Measurements from ENCODE around the gene TRPV4. TPM values are rescaled to one million over a fixed set of nuclear protein-coding genes. Genes with fewer than 3 reads are reported as not detected.

The TRPV4 gene
- total RNA-seq, 2 donors from 2014 or later, result 2.0 to 5.7 TPM

DNA sequence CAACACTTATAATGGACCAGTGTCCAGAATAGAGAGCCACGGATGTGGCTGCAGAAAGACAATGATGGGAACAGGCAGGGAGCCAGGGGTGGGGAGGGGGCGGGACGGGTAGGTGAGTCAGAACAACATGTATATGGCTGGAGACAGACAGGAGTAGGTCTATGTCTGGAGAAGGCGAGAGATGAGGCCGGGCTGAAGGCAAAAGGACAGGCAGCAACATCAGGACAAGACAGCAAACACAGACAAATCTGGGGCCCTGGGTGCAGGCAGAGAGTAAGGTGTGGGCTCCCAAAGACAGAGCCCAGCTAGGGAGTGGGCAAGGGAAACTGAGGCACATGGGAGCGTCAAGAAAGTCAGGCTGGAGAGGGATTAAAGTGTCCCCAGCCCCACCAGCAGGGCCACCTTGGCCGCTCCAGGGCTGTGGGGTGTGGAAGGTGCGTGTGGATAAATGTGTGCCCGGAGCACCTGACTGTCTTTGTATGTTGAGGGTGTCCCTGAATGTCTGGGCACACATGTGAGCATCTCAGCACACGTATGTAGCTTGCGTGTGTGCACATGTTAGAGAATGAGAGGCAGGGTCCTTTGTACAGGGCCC is 75.4 kb downstream of the TRPV4 start:
- H3K4me3 ChIP-seq, result no peak overlapping the region
- ATAC-seq (ENCODE audit: insufficient number of reproducible peaks, low FRiP score, low read depth) (no peak), DNase-seq (ENCODE audit: low spot score) (no peak)
- peaks cover 16% of the 10 kb centered on the region for H3K9me3 ChIP-seq
- TF ChIP-seq, protein P1, sequence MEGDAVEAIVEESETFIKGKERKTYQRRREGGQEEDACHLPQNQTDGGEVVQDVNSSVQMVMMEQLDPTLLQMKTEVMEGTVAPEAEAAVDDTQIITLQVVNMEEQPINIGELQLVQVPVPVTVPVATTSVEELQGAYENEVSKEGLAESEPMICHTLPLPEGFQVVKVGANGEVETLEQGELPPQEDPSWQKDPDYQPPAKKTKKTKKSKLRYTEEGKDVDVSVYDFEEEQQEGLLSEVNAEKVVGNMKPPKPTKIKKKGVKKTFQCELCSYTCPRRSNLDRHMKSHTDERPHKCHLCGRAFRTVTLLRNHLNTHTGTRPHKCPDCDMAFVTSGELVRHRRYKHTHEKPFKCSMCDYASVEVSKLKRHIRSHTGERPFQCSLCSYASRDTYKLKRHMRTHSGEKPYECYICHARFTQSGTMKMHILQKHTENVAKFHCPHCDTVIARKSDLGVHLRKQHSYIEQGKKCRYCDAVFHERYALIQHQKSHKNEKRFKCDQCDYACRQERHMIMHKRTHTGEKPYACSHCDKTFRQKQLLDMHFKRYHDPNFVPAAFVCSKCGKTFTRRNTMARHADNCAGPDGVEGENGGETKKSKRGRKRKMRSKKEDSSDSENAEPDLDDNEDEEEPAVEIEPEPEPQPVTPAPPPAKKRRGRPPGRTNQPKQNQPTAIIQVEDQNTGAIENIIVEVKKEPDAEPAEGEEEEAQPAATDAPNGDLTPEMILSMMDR (IDR thresholded peaks at IDR 0.05), result no peak
- H3K27me3 ChIP-seq (replicated peaks; ENCODE audit: insufficient read depth), result no peaks in the 10 kb centered on the region
- no peaks in the 10 kb centered on the region for H3K4me1 ChIP-seq (ENCODE audit: control insufficient read depth in 1 of 2, low read depth in 2 of 2)
- no peak overlapping the region for H3K27ac ChIP-seq
- no peaks in the 10 kb centered on the region for H3K36me3 ChIP-seq

DNA sequence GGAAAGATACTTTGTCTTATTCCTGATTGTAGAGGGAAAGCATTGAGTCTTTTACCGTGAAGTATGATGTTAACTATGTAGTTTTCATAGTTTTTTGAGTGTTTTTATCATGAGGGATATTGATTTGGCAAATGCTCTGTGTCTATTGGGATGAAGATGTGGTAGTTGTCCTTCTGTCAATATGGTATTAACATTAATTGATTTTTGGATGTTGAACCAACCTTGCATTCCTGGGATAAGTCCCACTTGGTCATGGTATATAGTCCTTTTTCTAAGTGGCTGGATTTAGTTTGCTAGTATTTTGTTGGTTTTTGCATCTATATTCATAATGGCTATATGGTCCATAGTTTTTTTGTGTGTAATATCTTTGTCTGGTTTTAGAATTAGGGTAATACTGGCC is 76.7 kb downstream of the TRPV4 start:
- no peaks in the 10 kb centered on the region for H3K4me1 ChIP-seq (ENCODE audit: control insufficient read depth in 1 of 2, low read depth in 2 of 2)

DNA sequence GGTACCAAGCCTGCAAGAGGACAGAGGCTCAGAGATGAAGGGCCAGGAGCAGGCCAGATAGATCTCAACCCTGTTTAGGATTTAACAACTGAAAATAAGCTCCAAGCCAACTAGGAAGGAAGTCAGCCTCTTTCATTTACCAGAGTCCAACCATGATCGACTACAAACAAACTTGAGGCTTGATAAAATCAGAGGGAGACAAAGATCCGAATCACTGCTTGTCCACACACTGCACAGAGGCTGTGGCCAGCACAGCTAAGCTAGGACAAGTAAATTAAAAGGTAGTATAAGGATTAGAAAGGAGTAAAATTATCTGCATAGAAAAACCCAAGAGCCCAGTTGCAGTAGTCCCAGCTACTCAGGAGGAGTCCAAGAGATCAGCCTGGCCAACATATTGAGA is 79.2 kb downstream of the TRPV4 start:
- Histone ChIP-seq H3K4me1 (ENCODE audit: control insufficient read depth in 1 of 2, low read depth in 2 of 2) (no peaks in the 10 kb centered on the region), H3K4me3 (no peak overlapping the region), H3K27ac (no peak overlapping the region), H3K36me3 (no peaks in the 10 kb centered on the region), H3K9me3 (peaks cover 16% of the 10 kb centered on the region), H3K27me3 (replicated peaks; ENCODE audit: insufficient read depth) (no peaks in the 10 kb centered on the region)
- DNase-seq (ENCODE audit: low spot score) (no peak), ATAC-seq (ENCODE audit: insufficient number of reproducible peaks, low FRiP score, low read depth) (no peak)
- TF ChIP-seq, protein P1 (IDR thresholded peaks at IDR 0.05), result no peak

More for the DNA sequence above, 76.7 kb downstream of the TRPV4 start:
- Histone ChIP-seq H3K27ac (no peak overlapping the region), H3K27me3 (replicated peaks; ENCODE audit: insufficient read depth) (no peaks in the 10 kb centered on the region), H3K36me3 (no peaks in the 10 kb centered on the region), H3K9me3 (peaks cover 16% of the 10 kb centered on the region), H3K4me3 (no peak overlapping the region)
- TF ChIP-seq, protein P1 (IDR thresholded peaks at IDR 0.05), result no peak
- no peak for DNase-seq (ENCODE audit: low spot score)
- no peak for ATAC-seq (ENCODE audit: insufficient number of reproducible peaks, low FRiP score, low read depth)

DNA sequence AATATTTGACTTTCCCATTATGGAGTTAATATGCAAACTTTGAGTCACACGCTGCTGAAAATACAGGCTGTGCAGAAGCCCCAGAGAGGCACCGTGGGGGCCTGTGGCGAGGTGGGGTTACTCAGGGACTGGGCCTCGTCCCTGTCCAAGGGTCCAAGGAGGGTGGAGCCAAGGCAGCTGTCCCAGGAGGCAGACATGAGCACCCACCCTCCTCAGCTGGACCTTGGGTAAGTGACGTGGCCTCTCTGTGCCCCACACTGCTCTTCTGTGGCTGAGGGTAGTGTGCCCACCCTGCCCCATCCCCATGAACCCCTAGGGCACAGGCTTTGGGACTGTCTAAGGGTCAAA is 80.2 kb downstream of the TRPV4 start:
- Histone ChIP-seq H3K9me3 (peaks cover 16% of the 10 kb centered on the region), H3K4me1 (ENCODE audit: control insufficient read depth in 1 of 2, low read depth in 2 of 2) (no peaks in the 10 kb centered on the region), H3K27me3 (replicated peaks; ENCODE audit: insufficient read depth) (no peaks in the 10 kb centered on the region), H3K27ac (no peak overlapping the region), H3K36me3 (no peaks in the 10 kb centered on the region), H3K4me3 (no peak overlapping the region)
- DNase-seq (ENCODE audit: low spot score) (no peak), ATAC-seq (ENCODE audit: insufficient number of reproducible peaks, low FRiP score, low read depth) (no peak)
- TF ChIP-seq, protein P1 (IDR thresholded peaks at IDR 0.05), result no peak

DNA sequence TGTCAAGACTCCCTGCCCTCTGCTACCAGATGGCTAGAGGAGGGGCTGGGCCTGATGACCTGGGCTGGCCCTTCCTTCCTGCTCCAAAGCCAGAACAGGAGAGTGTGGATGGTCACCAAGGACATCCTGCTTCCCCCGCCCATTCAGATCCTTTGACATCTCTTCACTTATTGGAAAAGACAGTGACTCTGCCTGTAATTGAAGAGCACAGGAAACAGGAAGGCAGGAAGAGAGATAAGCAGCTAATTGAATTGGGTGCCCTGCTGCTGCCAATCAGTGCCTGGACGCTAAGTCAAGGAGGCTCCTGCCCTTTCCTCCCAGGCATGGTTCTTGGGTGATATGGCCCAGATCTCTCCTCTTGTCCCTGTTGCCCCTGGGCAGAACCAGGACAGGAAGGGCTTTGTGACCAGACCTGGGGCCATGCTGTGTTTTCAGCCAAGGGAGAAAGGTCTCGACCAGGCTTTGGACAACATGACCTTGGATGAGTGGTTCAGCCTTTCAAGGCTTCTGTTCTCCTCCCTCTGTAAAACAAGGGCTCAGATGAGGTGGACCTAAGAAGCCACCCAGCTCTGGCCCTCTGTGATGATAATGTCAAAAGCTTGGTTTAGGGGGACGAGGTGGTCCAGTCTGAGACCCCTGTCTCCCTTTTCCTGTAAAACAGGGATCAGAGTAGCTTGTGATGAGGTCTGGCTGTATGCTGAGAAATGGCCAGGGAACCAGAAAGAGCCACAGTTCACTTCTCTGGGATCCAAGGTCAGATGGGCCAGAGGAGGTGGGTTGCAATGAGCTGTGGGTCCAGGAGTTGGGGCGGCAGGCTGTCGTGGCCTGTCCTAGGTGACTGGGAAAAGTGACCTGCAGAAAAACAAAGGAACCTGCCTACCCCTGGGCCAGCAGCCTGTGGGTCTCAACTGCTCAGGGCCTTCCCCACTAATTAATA is 80.8 kb downstream of the TRPV4 start:
- Histone ChIP-seq H3K4me3 (no peak overlapping the region), H3K27ac (no peak overlapping the region), H3K36me3 (no peaks in the 10 kb centered on the region), H3K4me1 (ENCODE audit: control insufficient read depth in 1 of 2, low read depth in 2 of 2) (no peaks in the 10 kb centered on the region), H3K27me3 (replicated peaks; ENCODE audit: insufficient read depth) (no peaks in the 10 kb centered on the region), H3K9me3 (peaks cover 16% of the 10 kb centered on the region)
- ATAC-seq (ENCODE audit: insufficient number of reproducible peaks, low FRiP score, low read depth) (no peak), DNase-seq (ENCODE audit: low spot score) (no peak)
- TF ChIP-seq, protein P1 (IDR thresholded peaks at IDR 0.05), result no peak
